Activated CD8-positive, alpha-beta memory T cell treated with anti-CD3 and anti-CD28 coated beads, Interleukin-2, amount 50 U/mL, for 1 hour (primary cell): Measurements from ENCODE around the gene TCF12.
"Not testable (repeated sequence)": the region's sequence is repeated elsewhere in the genome, so short reads cannot be mapped to it uniquely, and the experiment has no call there.

Experiments
- DNase-seq: peaks from one replicate; pipeline ENCODE4 v3.0.0-alpha.2; 2020; ENCODE audit errors: extremely low read depth

The TCF12 gene

GRCh38 chr15:56978898-56979662 lies 60.6 kb downstream of the TCF12 start:
- DNase-seq: no peak

GRCh38 chr15:56980473-56980872 lies 62.0 kb downstream of the TCF12 start:
- DNase-seq: no peak

GRCh38 chr15:56981160-56981559 lies 62.7 kb downstream of the TCF12 start:
- DNase-seq: no peak

- DNase-seq: no peak
These were observed 64.5 kb downstream of the TCF12 start for GRCh38 chr15:56982987-56983386.

GRCh38 chr15:56984681-56985481 lies 66.4 kb downstream of the TCF12 start:
- no peak for DNase-seq

- no peak for DNase-seq
These were observed 67.4 kb downstream of the TCF12 start for GRCh38 chr15:56985856-56986255.

GRCh38 chr15:56987286-56987685 lies 68.8 kb downstream of the TCF12 start:
- no peak for DNase-seq

- DNase-seq: no peak
These were observed 69.8 kb downstream of the TCF12 start for GRCh38 chr15:56988219-56988618.

GRCh38 chr15:56989411-56989924 lies 71.0 kb downstream of the TCF12 start:
- no peak for DNase-seq

GRCh38 chr15:56991017-56991416 lies 72.6 kb downstream of the TCF12 start:
- no peak for DNase-seq

GRCh38 chr15:56992725-56993124 lies 74.3 kb downstream of the TCF12 start:
- no peak for DNase-seq

- DNase-seq: no peak
These were observed 75.8 kb downstream of the TCF12 start for GRCh38 chr15:56994280-56994679.

GRCh38 chr15:56996093-56996492 lies 77.6 kb downstream of the TCF12 start:
- DNase-seq: no peak

- no peak for DNase-seq
These were observed 78.5 kb downstream of the TCF12 start for GRCh38 chr15:56996746-56997470.

GRCh38 chr15:57003418-57003817 lies 85.0 kb downstream of the TCF12 start:
- DNase-seq: no peak

- no peak for DNase-seq
These were observed 86.8 kb downstream of the TCF12 start for GRCh38 chr15:57005244-57005643.

- DNase-seq: not testable (repeated sequence)
These were observed 89.4 kb downstream of the TCF12 start for GRCh38 chr15:57007797-57008196.

GRCh38 chr15:57010724-57011123 lies 92.3 kb downstream of the TCF12 start:
- no peak for DNase-seq

GRCh38 chr15:57012556-57012955 lies 94.1 kb downstream of the TCF12 start:
- DNase-seq: no peak

- DNase-seq: not testable (repeated sequence)
These were observed 96.5 kb downstream of the TCF12 start for GRCh38 chr15:57014896-57015295.

- DNase-seq: no peak
These were observed 96.9 kb downstream of the TCF12 start for GRCh38 chr15:57015360-57015759.

- DNase-seq: no peak
These were observed 97.5 kb downstream of the TCF12 start for GRCh38 chr15:57015897-57016296.
